K562 (cell line): ENCODE results near the gene TMEM129. TPM values are rescaled to one million over a fixed set of nuclear protein-coding genes. Genes with fewer than 3 reads are reported as not detected.
A peak's percentile ranks its signal among the peaks of the same experiment; 100 is the strongest.

ENCODE experiments used
- ATAC-seq: fragments of 200-7000 bp; cut with Tn5 transposase; 3 replicates; pipeline ENCODE4 v1.9.1; 2020; ENCODE audit warnings: moderate library complexity
- BruUV-seq: library from RNA; stranded (reverse); fragments of 400-500 nt; replicated peaks from 2 replicates; lab custom pipeline; 2021; lab: Mats Ljungman, UMichigan
- CTCF ChIA-PET: fragments of 300-600 bp; formaldehyde crosslinking; extraction: SDS; loops from one replicate; lab custom pipeline; 2021; ENCODE audit warnings: low intra/inter-chr PET ratio; lab: Yijun Ruan, JAX
- POLR2A ChIA-PET: fragments of 300-600, 350-650 bp; sonication (Branson Sonifier 250); formaldehyde crosslinking; extraction: SDS; loops from one replicate; lab custom pipeline; 2021; ENCODE audit warnings: antibody characterized with exemption, inconsistent platforms; lab: Yijun Ruan, JAX
- DNase-seq, 4 experiments: peaks; one replicate each; pipeline versions ENCODE4 v3.0.0 to v3.0.0-alpha.2; 2011 to 2018; ENCODE audit warnings: low spot score in 3 of 4, mixed read lengths in 3 of 4; ENCODE audit errors: extremely low read depth in 1 of 4
- FAIRE-seq: peaks from 2 replicates; lab custom pipeline; 2011; peaks lifted over from hg19 to GRCh38; lab: Jason Lieb, UNC
- H2AFZ ChIP-seq: 2 replicates; pipeline ENCODE4 v1.6.0; 2011; ENCODE audit warnings: low read depth, low read length, control low read depth, inconsistent platforms
- H3K27ac ChIP-seq: fragments of 200-600 bp; 3 replicates; pipeline ENCODE4 v1.8.0; 2011; ENCODE audit warnings: low read depth, mild to moderate bottlenecking, control low read depth, inconsistent platforms, low read length, moderate library complexity, mixed read lengths; ENCODE audit errors: extremely low read depth
- H3K27me3 ChIP-seq, 2 experiments: fragments of 300-600 bp in 1 of 2; 2 replicates in 1 of 2; 3 replicates in 1 of 2; pipeline versions ENCODE4 v1.6.0 to v1.8.0; 2011; ENCODE audit warnings: inconsistent platforms in 2 of 2, low read length in 2 of 2, mild to moderate bottlenecking in 1 of 2, mixed read lengths in 1 of 2, moderate library complexity in 1 of 2; ENCODE audit not compliant: control insufficient read depth in 2 of 2, insufficient read depth in 2 of 2
- H3K36me3 ChIP-seq: fragments of 300-600 bp; 3 replicates; pipeline ENCODE4 v1.8.0; 2011; ENCODE audit warnings: mild to moderate bottlenecking, low read length, inconsistent platforms; ENCODE audit not compliant: control insufficient read depth, insufficient read depth
- H3K4me1 ChIP-seq, 2 experiments: fragments of 200-600 bp in 1 of 2; replicated peaks in 1 of 2; 2 replicates in 1 of 2; 3 replicates in 1 of 2; pipeline versions ENCODE4 v1.5.1 to v1.8.0; 2011; ENCODE audit warnings: inconsistent platforms in 2 of 2, low read length in 2 of 2, mild to moderate bottlenecking in 1 of 2, mixed read lengths in 1 of 2, moderate library complexity in 1 of 2; ENCODE audit not compliant: control insufficient read depth in 2 of 2, insufficient read depth in 2 of 2
- H3K4me2 ChIP-seq: 2 replicates; pipeline ENCODE4 v1.6.1; 2011; ENCODE audit warnings: low read length, control low read depth, inconsistent platforms, mixed read lengths; ENCODE audit not compliant: insufficient read depth
- H3K4me3 ChIP-seq: fragments of 200-600 bp; sonication (generic), shearing (Covaris generic); 2 replicates; pipeline ENCODE4 v1.5.1; 2016; ENCODE audit warnings: control low read depth, inconsistent platforms
- H3K79me2 ChIP-seq: fragments of 200-600 bp; 3 replicates; pipeline ENCODE4 v1.8.0; 2011; ENCODE audit warnings: low read length, inconsistent platforms; ENCODE audit not compliant: control insufficient read depth, insufficient read depth
- H3K9ac ChIP-seq, 2 experiments: 2 replicates each; pipeline versions ENCODE4 v1.6.0 to v1.6.1; 2011; ENCODE audit warnings: low read depth in 2 of 2, low read length in 2 of 2, control low read depth in 1 of 2, inconsistent platforms in 1 of 2, mild to moderate bottlenecking in 1 of 2, mixed read lengths in 1 of 2; ENCODE audit not compliant: insufficient read depth in 1 of 2
- H3K9me1 ChIP-seq: one replicate; pipeline ENCODE4 v1.6.0; 2011; ENCODE audit warnings: inconsistent platforms, mild to moderate bottlenecking, low read length, moderate library complexity; ENCODE audit not compliant: control insufficient read depth, insufficient read depth
- H3K9me3 ChIP-seq: replicated peaks from 2 replicates; pipeline ENCODE4 v1.5.1; 2011; ENCODE audit warnings: low read depth, low read length, inconsistent platforms; ENCODE audit not compliant: control insufficient read depth, insufficient read depth
- H4K20me1 ChIP-seq: replicated peaks from 2 replicates; pipeline ENCODE4 v1.6.1; 2011; ENCODE audit warnings: low read length, inconsistent platforms, mixed read lengths; ENCODE audit not compliant: control insufficient read depth, insufficient read depth
- EP300 ChIP-seq: IDR thresholded peaks from 2 replicates; pipeline ENCODE4 v1.6.1; 2012; ENCODE audit warnings: low read length, improper control_type of control experiment
- FOXK1 ChIP-seq: sonication (generic); formaldehyde crosslinking; IDR thresholded peaks from 2 replicates; pipeline ENCODE4 v1.8.0; 2022; ENCODE audit warnings: missing genetic modification reagents, mild to moderate bottlenecking, borderline replicate concordance
- HNRNPL ChIP-seq: fragments of 200-400 bp; formaldehyde crosslinking; IDR thresholded peaks from 2 replicates; pipeline ENCODE4 v1.6.1; 2017; ENCODE audit warnings: low read depth, mild to moderate bottlenecking, low read length
- IFI16 ChIP-seq: fragments of 250-450 bp; sonication (Bioruptor Pico); IDR thresholded peaks from 2 replicates; pipeline ENCODE4 v2.1.2; 2022; ENCODE audit warnings: mild to moderate bottlenecking, inconsistent platforms
- KDM2B ChIP-seq: fragments of 250-450 bp; sonication (Bioruptor Pico); IDR thresholded peaks from 2 replicates; pipeline ENCODE4 v1.8.0; 2021; ENCODE audit warnings: mild to moderate bottlenecking, moderate library complexity
- NRF1 ChIP-seq, 2 experiments: fragments of 450-650 bp; IDR thresholded peaks in 1 of 2; conservative IDR thresholded peaks in 1 of 2; 2 replicates each; pipeline ENCODE4 v1.6.1; 2014; ENCODE audit warnings: mild to moderate bottlenecking in 2 of 2
- PHTF2 ChIP-seq: fragments of 250-450 bp; sonication (Bioruptor Pico); IDR thresholded peaks from 2 replicates; pipeline ENCODE4 v1.5.0; 2021; ENCODE audit warnings: mild to moderate bottlenecking
- POLR2A ChIP-seq: fragments of 450-650 bp; conservative IDR thresholded peaks from 2 replicates; pipeline ENCODE4 v1.6.1; 2016
- POLR2AphosphoS5 ChIP-seq: IDR thresholded peaks from 2 replicates; pipeline ENCODE4 v1.6.1; 2011; ENCODE audit warnings: mild to moderate bottlenecking, low read depth, low read length, moderate library complexity; ENCODE audit not compliant: control insufficient read depth, insufficient read depth
- POLR2G ChIP-seq: fragments of 200-400 bp; formaldehyde crosslinking; IDR thresholded peaks from 2 replicates; pipeline ENCODE4 v1.6.1; 2017; ENCODE audit warnings: low read depth, mild to moderate bottlenecking, antibody characterized with exemption, low read length, moderate library complexity
- RBFOX2 ChIP-seq: fragments of 200-400 bp; formaldehyde crosslinking; IDR thresholded peaks from 2 replicates; pipeline ENCODE4 v1.6.1; 2017; ENCODE audit warnings: low read depth, mild to moderate bottlenecking, low read length, moderate library complexity
- TRIM24 ChIP-seq, 2 experiments: fragments of 450-650 bp; IDR thresholded peaks; 2 replicates each; pipeline ENCODE4 v1.6.1; 2016
- YY1 ChIP-seq, 3 experiments: IDR thresholded peaks; 2 replicates each; pipeline ENCODE4 v1.6.1; 2011; ENCODE audit warnings: low read length in 2 of 3, mild to moderate bottlenecking in 2 of 3, moderate library complexity in 2 of 3, borderline replicate concordance in 1 of 3, control low read depth in 1 of 3, low read depth in 1 of 3; ENCODE audit not compliant: insufficient read depth in 3 of 3, insufficient replicate concordance in 2 of 3, control insufficient read depth in 1 of 3, insufficient read length in 1 of 3; ENCODE audit errors: extremely low read depth in 1 of 3
- ZNF239 ChIP-seq: fragments of 250-450 bp; sonication (Bioruptor Pico); IDR thresholded peaks from 2 replicates; pipeline ENCODE4 v1.4.0; 2020; ENCODE audit warnings: mild to moderate bottlenecking
- ZNF707 ChIP-seq: fragments of 250-450 bp; sonication (Bioruptor Pico); conservative IDR thresholded peaks from 2 replicates; pipeline ENCODE4 v1.8.0; 2022; ENCODE audit warnings: inconsistent platforms, mild to moderate bottlenecking, moderate library complexity
- WGBS: fragments of 100-300 bp; shearing (Covaris generic); methylation state at CpG from one replicate; pipeline ENCODE4 v1.1.6; 2016; ENCODE audit warnings: low coverage, mixed read lengths; ENCODE audit not compliant: insufficient coverage; ENCODE audit errors: missing lambda C conversion rate; 5-methylcytosine and 5-hydroxymethylcytosine counted together
- in situ Hi-C: fragments of 300-500 bp; cut with MboI; formaldehyde crosslinking; loops from 4 replicates; pipeline ENCODE4 v1.15.0; 2018; ENCODE audit warnings: inconsistent platforms, mixed read lengths
- intact Hi-C: fragments of 100-400 bp; cut with micrococcal nuclease; formaldehyde crosslinking; loops from 2 replicates; pipeline ENCODE4 v1.14.2; 2022
- polyA plus RNA-seq, 8 experiments: library from polyadenylated mRNA; depleted of rRNA in 4 of 8; stranded (reverse) in 5 of 8; unstranded in 3 of 8; fragments of >200 nt; fragmentation: Nextera tagmentation in 2 of 8; fragmentation: Illumina TruSeq in 1 of 8; extraction: Ambion mirVana in 2 of 8; extraction: Trizol in 1 of 8; gene quantifications; 2 replicates each; pipeline versions ENCODE4 v1.2.1 to v1.2.3, GENCODE V29; 2011 to 2014; ENCODE audit warnings: inconsistent platforms in 1 of 8, missing spikeins in 1 of 8
- total RNA-seq, 7 experiments: library from RNA; depleted of rRNA in 6 of 7; stranded (reverse); fragments of >200 nt in 6 of 7; fragmentation: Illumina TruSeq in 2 of 7; extraction: Trizol in 2 of 7; gene quantifications; 2 replicates each; pipeline versions ENCODE4 v1.2.1 to v1.2.3, GENCODE V29; 2011 to 2021; ENCODE audit warnings: low replicate concordance in 1 of 7
- TF ChIP-seq, protein P1 (sequence below), 2 experiments: fragments of 450-650 bp; IDR thresholded peaks; 2 replicates each; pipeline ENCODE4 v1.6.1; 2016
- TF ChIP-seq, protein P2 (sequence below): fragments of 450-650 bp; formaldehyde crosslinking; IDR thresholded peaks from 2 replicates; pipeline ENCODE4 v1.4.0; 2020; ENCODE audit warnings: mild to moderate bottlenecking

Gene TMEM129
- total and polyA plus RNA-seq, 9 of the 15 experiments (the other 6 are each of a cell fraction or from before 2014, with no cell fraction given) = 0.34 to 47.2 (median 18.8) TPM

DNA sequence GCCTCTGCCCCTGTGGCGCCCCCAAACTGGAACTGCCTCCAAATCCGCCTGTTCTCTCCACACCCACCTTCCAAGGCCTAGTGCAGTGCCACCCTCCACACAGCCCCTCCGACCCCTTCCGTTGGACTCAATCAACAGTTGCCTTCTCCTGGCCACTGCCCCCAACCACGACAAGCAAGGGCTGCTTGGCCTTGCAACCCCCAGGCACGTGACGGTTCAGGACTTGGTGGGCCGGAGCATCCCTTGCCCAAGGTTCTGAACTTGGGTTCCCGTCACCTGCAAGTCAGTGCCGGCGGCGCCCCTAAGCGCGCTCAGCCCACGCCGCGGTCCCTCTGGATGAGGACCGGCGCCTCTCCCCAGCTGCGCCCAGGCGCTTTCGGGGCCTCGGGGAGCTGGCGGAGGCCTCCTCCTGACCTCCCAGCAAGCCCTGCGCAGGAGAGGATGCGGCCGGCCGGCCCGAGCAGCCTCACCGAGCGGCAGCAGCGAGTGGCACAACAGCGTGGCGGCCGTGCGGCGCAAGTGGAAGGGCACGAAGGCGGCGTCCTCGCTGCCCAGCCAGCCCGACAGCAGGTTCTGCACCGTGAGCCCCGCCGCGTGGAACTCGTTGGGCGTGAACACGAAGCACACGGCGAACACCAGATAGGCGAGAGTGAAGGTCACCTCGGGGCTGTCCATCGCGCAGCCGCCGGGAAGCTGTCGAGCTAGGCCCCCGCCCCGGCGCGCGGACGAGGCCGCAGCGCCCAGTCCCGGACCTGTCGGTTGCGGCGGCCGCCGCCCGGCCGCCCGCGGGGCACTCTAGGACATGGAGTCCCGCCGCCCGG lies 750 bp downstream of the TMEM129 start (continued):
- TF ChIP-seq, protein P1, sequence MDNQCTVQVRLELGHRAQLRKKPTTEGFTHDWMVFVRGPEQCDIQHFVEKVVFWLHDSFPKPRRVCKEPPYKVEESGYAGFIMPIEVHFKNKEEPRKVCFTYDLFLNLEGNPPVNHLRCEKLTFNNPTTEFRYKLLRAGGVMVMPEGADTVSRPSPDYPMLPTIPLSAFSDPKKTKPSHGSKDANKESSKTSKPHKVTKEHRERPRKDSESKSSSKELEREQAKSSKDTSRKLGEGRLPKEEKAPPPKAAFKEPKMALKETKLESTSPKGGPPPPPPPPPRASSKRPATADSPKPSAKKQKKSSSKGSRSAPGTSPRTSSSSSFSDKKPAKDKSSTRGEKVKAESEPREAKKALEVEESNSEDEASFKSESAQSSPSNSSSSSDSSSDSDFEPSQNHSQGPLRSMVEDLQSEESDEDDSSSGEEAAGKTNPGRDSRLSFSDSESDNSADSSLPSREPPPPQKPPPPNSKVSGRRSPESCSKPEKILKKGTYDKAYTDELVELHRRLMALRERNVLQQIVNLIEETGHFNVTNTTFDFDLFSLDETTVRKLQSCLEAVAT (IDR thresholded peaks at IDR 0.05) = no peak
- peak in 1 of 3 experiments; percentile 2 for TF ChIP-seq YY1 (IDR thresholded peaks at IDR 0.05; ENCODE audit: borderline replicate concordance in 1 of 3, control insufficient read depth in 1 of 3, extremely low read depth in 1 of 3, insufficient read depth in 3 of 3, insufficient read length in 1 of 3, insufficient replicate concordance in 2 of 3, low read depth in 1 of 3, low read length in 2 of 3)
- TF ChIP-seq, all 486 proteins: peak for 89

DNA sequence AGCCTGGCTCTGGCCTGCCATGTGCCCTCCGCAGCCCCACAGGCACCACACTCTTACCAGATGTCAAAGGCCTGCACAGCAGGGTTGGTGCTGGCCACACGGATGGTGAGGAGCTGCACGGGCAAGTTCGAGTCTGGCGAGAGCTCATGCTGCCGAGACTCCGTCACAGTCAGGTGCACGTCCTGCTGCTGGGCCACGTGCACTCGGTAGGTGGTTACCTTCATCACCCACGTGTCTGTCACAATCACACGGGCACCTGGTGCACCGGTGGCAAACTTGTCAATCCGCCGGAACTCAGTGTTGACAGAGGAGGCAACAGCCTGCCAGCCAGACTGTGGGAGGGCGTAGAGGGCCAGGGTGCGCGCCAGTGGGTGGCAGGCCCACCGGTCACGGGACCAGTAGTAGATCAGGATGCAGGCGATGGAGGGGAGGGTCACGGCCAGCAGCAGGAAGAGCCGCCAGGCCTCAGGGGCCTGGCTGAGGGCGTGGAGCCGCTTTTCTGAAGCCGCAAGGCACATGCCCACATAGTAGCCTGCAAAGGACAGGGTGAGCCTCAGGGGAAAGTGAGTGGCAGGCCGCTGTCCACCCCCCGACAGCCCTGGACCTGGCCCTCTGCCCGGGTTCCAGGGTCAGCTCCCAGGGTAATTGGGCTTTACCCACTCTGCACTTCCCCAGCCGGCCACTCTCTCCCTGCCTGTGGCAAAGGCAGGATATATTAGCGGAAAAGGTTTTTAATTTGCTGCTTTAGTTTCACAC lies 2.9 kb downstream of the TMEM129 start:
- in situ Hi-C loops = no loop called here
- BruUV-seq = no TSS peak
- Histone ChIP-seq H3K4me3 (no peak overlapping the region), H3K9ac (peak overlapping the region in 1 of 2 experiments; percentile 77; a peak in 2 of 4 replicates), H3K4me1 (peaks cover 21 to 76% of the 10 kb centered on the region in 2 experiments; a peak in 4 of 5 replicates), H3K79me2 (peaks cover 90% of the 10 kb centered on the region), H2AFZ (no peak overlapping the region), H3K27ac (no peak overlapping the region), H3K36me3 (peaks cover 51% of the 10 kb centered on the region; the same call in 2 of the 3 replicates), H3K4me2 (no peak overlapping the region), H4K20me1 (peaks cover 8% of the 10 kb centered on the region; the same call in 1 of the 2 replicates), H3K9me3 (no peaks in the 10 kb centered on the region), H3K9me1 (no peaks in the 10 kb centered on the region), H3K27me3 (no peaks in the 10 kb centered on the region)
- POLR2A ChIA-PET = interaction anchor here (1.1 to 3.8 kb wide), 3 partner anchors 10 to 370 kb away, joined by 3 to 20 read pairs (median 6); no protein-coding TSS in a partner anchor
- WGBS = 90% methylated on average over 29 of the region's 31 CpGs
- FAIRE-seq (no peak), DNase-seq (no peak), ATAC-seq (no peak)
- CTCF ChIA-PET = no interaction called here
- intact Hi-C loops = no loop called here
- TF ChIP-seq EP300 (no peak), HNRNPL (no peak), NRF1 (conservative IDR thresholded peaks at IDR 0.05 in 1 of 2, IDR thresholded peaks at IDR 0.05 in 1 of 2) (no peak), POLR2A (0 out of 2 replicates have a peak, but pooled peaks have one; percentile 30), POLR2G (peak; percentile 71), KDM2B (CRISPR knock-in tag) (no peak), IFI16 (CRISPR knock-in tag) (no peak), RBFOX2 (peak; percentile 62), POLR2AphosphoS5 (peak; percentile 25; the same call in 1 of the 2 replicates), FOXK1 (CRISPR knock-in tag) (no peak), ZNF707 (no peak), ZNF239 (CRISPR knock-in tag) (no peak), TRIM24 (IDR thresholded peaks at IDR 0.05) (no peak), PHTF2 (CRISPR knock-in tag) (no peak)
- TF ChIP-seq, protein P2, sequence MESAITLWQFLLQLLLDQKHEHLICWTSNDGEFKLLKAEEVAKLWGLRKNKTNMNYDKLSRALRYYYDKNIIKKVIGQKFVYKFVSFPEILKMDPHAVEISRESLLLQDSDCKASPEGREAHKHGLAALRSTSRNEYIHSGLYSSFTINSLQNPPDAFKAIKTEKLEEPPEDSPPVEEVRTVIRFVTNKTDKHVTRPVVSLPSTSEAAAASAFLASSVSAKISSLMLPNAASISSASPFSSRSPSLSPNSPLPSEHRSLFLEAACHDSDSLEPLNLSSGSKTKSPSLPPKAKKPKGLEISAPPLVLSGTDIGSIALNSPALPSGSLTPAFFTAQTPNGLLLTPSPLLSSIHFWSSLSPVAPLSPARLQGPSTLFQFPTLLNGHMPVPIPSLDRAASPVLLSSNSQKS (CRISPR knock-in tag) = no peak
